KG1 (cell line): ENCODE results near the gene LPIN1.
A peak's percentile ranks its signal among the peaks of the same experiment; 100 is the strongest.
"Not testable (repeated sequence)": the region's sequence is repeated elsewhere in the genome, so short reads cannot be mapped to it uniquely, and the experiment has no call there.

ENCODE experiments used
- DNase-seq: peaks from one replicate; lab custom pipeline; 2025; lab: John Stamatoyannopoulos, UW

The LPIN1 gene

GRCh38 chr2:11812466-11813248 is 66.2 kb downstream of the LPIN1 start:
- DNase-seq: no peak

DNA sequence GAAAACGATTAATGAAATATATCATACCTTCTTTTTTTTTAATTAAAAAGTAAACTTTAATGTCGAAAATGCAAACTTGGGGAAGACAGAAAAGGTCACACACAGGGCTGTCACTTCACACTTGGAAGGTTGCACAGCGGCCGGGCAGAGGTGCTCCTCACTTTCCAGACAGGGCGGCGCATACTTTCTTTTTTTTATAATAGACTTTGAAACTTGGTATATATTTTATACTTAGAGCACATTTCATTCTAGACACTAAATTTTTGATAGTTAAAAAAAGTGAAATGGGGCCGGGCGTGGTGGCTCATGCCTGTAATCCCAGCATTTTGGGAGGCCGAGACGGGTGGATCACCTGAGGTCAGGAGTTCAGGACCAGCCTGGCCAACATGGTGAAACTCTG is 66.9 kb downstream of the LPIN1 start:
- DNase-seq: not testable (repeated sequence)

- no peak for DNase-seq
These were observed 67.5 kb downstream of the LPIN1 start for GRCh38 chr2:11813951-11814350.

DNA sequence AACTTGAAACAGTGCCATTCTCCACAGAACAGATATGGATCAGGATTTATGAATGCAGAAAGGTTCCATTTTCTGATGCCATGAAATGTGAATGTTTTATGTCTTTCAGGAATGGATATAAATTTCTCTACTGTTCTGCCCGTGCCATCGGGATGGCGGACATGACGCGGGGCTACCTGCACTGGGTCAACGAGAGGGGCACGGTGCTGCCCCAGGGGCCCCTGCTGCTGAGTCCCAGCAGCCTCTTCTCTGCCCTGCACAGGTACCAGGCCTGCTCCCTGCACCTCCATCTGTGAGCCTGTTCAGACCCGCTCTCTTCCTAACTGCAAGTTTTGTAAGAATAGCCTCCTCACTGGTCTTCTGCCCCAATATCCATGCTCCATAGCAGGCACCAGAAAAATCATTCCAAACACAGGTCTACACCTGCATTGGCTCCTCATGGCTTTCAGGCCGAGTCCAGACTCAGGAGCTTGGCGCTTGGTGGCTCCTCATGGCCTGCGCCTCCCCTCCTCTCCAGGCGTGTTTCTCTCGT is 68.6 kb downstream of the LPIN1 start:
- no peak for DNase-seq

- not testable (repeated sequence) for DNase-seq
These were observed 70.5 kb downstream of the LPIN1 start for GRCh38 chr2:11816935-11817334.

DNA sequence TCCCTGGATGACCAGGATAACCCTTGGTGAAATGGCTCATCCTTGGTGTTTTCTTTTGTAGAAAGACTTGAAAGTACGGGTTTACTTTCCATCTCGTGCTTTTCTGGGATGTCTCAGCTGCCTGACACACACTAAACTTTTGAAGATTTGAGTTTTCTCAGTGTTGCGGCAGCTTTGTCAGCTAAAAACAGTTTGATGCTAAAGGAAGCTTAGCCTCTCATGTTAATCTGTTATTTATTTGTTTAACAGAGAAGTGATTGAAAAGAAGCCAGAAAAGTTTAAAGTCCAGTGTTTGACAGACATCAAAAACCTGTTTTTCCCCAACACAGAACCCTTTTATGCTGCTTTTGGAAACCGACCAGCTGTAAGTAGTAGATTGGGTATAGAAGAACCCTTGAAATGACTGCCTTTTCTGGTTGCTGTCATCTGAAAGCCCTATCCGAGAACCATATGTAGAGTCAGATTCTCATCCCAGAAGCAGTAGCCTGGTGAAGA is 72.8 kb downstream of the LPIN1 start:
- DNase-seq: no peak

DNA sequence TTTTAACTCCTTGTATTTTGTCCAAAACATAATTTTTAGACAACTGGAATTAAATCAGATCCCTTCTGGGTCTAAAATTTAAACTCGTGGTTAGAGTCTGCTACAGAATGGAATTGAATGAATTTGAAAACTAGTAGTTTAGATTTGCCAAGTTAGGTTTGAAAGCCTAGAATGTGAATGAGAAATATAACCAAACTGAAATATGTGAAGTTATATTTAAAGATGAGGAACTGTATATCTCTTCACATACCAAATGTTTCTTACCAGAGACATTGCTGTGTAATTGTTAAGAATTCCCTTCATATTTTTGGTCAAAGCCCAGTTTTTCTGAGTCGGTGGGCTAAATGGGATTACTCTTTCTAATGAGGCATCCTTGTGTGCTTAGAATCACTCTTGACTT is 74.2 kb downstream of the LPIN1 start:
- no peak for DNase-seq

DNA sequence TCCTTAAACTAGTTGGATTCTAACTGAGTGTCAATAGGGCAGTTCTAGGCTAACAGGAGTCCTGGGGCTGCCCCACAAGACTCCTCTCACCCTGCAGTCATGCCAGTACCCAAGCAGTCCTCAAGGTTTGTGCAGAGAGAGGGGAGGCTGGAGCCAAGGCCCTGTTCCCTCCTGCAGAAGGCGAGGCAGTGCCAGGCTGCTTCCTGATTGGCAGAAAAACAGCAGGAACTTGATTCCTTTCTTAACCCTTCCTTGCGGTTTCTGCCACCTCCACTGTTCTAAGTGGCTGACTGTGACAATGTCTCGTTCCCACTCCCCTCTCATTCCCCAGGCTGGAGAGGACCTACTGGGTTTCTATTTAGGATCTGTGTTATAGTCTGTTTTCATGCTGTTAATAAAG is 75.3 kb downstream of the LPIN1 start:
- DNase-seq: no peak

GRCh38 chr2:11822359-11822745 is 75.9 kb downstream of the LPIN1 start:
- DNase-seq: not testable (repeated sequence)

DNA sequence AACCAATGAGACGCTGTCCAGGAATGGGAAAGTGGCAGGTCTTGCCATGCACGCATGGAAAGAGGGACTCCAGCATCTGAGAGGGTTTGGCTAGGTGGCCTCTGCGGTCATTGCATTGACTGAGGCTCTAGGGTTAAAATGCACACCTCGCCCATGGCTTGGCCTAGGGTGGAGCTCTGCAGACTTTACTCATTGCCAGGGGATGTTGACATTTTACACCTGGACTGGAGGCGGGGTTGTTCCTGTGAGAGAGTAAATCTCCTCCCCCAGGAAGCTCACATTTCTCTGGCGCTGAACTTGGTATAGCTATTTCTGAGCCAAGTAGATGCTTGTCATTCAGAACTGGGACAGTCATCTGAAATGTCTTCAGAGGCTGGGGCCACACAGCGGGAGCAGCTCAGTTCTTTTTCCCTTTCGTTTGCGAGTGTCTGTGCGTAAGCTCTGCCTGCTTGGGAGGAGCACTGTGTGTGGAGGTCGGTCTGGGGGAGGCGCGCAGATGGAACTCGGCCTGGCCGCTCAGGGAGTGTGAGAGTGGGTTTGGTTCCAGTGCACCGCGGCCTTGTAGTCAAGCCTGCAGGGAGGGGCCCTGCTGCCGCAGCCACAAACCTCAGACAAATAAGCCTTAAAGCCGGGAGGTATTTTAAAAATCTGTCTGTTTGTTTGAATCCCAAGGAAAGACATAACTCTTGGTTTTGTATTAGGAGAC is 76.5 kb downstream of the LPIN1 start:
- no peak for DNase-seq

DNA sequence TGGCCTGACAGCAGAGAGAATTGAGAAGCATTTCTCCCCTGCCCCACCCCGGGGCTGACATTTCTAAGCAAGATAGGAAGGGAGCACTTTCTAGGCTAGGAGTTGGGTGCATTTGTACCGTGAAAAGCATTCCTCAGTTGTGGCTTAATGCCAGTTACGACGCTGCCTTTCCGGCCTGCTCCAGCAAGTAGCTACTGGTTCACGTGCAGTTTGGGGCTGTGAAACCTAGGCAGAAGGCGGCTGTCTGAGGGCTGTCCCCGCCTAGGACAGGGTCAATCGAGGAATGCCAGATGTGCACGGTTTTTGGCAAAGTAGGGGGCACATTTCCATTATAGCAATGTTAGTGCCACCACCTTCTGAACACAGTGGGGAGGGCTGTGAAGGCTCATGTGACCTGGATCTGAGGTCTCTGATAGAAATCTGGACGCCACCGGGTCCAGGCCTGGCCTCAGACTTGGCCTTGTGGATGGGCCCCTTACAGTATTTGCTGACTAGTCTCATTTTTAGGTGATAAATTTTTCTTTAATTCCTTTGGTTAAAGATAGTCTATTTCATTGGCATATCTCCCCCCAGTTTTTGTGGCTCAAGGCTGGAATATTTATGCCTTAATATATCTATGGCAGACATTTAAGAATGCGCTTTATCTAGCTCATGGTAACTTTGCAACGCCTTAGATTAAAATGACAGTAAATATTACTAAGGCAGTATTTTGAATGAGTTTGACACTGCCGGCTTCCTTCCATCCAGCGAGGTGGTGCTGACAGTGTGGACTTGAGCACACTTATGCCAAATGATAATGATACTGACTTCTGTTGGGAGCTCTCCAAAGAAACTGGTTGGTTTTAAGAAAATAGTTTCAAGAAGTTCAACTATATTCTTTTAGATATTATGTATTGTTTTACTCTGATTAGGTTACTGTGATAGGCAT is 78.7 kb downstream of the LPIN1 start:
- DNase-seq: no peak

DNA sequence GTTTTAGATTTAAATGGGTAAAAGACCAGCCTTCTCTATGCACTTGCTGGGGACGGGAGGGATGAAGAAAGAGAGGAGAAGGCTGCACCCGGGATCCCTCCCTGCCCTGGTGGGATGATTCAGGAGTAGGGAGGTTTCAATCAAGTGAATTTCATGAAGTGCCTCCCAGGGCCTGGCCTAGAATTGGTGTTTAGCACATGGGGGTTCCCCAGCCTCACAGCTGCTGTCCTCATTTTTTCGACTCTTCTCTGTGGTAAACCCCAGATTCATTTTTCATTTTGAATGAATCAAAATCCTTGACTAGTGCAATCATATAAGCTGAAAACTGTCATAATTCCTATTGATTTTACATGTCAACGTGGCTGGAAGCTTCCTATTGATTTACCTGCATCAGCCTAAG is 81.1 kb downstream of the LPIN1 start:
- DNase-seq: no peak

GRCh38 chr2:11828933-11829323 is 82.5 kb downstream of the LPIN1 start:
- no peak for DNase-seq

GRCh38 chr2:11829324-11829946 is 83.0 kb downstream of the LPIN1 start:
- peak; percentile 49 for DNase-seq

DNA sequence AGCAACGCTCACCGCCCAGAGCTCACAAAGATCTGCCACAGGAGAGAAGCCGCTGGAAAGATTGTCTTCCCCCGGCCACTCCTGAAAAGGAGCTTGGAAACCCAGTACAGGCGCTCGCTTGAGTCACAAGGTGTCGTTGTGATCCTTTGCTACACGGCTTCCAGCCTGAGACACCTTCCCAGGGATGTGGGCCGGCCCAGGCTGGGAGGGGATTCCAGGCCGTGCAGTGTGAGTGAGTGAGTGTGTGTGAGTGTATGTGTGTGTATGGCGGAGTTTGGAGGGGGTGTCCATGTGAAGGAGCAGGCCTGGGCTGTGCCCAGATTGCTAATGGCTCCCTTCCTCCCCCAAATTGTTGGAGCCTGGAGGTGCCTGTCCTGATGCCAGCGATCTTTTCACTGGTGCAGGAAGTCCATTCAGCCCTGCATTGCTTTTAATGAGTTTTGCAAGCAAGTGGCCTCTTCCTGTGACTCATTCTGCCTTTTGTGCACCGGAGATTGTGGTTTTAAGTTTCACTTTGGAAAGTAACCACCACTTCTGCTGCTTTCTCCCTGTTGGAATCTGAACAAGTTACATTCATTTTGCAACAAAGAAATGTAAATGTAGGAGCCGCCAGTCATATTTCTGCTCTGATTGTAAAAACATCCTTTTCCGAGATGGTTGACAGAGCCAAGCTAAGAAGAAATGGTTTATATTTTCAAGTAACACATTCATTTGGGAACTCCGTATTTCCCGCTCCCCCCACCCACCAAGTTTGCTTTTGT is 83.7 kb downstream of the LPIN1 start:
- DNase-seq: peak; percentile 73

DNA sequence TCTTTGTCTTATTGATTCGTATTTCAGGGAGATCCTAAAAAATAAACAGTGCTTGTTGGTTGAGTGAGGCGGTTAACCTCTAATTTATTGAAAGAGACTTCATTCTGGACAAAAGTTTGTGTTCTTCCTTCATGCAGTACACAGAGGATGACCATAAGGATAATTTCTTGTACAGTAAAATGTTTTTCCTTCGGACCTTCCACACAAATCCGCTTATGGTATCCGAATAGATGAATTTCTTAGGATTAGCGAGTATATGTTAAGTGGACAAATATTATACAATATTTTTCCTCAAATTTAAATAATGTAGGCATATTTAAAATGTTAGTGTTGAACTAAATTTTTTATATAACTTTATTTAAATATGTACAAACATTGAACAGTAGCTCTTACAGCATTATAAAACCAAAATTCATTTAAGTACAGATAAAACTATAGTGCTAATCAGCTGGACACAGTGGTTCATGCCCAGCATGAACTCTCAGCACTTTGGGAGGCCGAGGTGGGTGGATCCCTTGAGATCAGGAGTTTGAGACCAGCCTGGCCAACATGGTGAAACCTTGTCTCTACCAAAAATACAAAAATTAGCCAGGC is 84.4 kb downstream of the LPIN1 start:
- no peak for DNase-seq

GRCh38 chr2:11831415-11831814 is 85.0 kb downstream of the LPIN1 start:
- DNase-seq: no peak

DNA sequence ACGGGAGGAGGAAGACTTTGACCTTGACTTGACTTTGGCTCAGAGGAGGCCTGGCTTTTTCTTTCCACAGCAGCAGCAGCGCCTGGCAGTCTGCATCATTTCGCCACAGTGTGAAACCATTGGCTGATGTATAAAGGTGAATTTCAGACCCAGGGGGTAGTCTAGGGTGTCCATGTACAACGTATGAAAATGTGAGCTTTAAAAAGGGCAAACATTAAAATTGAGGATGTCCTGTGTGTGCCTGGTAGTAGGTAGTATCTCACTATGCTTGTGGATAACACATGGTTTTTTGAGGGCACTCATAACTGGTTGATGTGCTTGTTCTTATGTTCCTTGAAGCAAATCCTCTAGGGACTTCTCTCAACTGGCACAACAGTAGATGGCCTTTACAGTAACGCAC is 86.1 kb downstream of the LPIN1 start:
- no peak for DNase-seq

- no peak for DNase-seq
These were observed 87.2 kb downstream of the LPIN1 start for GRCh38 chr2:11833601-11834000.

DNA sequence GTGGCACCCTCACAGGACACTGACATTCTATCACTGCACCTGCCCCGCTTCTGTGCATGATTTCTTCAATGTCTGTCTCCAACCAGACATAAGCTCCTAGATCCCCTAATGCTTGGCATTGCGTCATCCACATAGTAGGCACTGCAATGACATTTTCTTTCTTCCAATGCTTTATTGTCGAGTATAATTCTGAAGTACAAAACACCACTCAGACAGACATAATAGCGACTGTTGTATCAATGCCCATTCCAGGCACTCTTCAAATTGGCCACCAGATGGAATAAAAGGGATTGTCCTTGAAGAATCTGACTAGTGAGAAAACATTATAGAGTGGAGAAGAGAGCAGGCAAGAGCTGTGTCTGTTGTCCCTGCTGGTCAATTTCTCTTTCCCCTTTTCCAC is 89.0 kb downstream of the LPIN1 start:
- no peak for DNase-seq
